ENCODE measurements around the gene ROBO1.

- TF ChIP-seq EZH2phosphoT487 (IDR thresholded peaks at IDR 0.05): no peak
- TF ChIP-seq, protein P1, sequence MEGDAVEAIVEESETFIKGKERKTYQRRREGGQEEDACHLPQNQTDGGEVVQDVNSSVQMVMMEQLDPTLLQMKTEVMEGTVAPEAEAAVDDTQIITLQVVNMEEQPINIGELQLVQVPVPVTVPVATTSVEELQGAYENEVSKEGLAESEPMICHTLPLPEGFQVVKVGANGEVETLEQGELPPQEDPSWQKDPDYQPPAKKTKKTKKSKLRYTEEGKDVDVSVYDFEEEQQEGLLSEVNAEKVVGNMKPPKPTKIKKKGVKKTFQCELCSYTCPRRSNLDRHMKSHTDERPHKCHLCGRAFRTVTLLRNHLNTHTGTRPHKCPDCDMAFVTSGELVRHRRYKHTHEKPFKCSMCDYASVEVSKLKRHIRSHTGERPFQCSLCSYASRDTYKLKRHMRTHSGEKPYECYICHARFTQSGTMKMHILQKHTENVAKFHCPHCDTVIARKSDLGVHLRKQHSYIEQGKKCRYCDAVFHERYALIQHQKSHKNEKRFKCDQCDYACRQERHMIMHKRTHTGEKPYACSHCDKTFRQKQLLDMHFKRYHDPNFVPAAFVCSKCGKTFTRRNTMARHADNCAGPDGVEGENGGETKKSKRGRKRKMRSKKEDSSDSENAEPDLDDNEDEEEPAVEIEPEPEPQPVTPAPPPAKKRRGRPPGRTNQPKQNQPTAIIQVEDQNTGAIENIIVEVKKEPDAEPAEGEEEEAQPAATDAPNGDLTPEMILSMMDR (IDR thresholded peaks at IDR 0.05): no peak
Observed at GRCh38 chr3:79111375-79112052, 656.3 kb downstream of the ROBO1 start.
